GM19455 (cell line): ENCODE data around the gene ARHGEF4.

Experiments
- ATAC-seq: cut with Tn5 transposase; IDR thresholded peaks from one replicate; pipeline ENCODE4 v1.9.1; 2021; ENCODE audit not compliant: unreplicated experiment

Gene ARHGEF4

DNA sequence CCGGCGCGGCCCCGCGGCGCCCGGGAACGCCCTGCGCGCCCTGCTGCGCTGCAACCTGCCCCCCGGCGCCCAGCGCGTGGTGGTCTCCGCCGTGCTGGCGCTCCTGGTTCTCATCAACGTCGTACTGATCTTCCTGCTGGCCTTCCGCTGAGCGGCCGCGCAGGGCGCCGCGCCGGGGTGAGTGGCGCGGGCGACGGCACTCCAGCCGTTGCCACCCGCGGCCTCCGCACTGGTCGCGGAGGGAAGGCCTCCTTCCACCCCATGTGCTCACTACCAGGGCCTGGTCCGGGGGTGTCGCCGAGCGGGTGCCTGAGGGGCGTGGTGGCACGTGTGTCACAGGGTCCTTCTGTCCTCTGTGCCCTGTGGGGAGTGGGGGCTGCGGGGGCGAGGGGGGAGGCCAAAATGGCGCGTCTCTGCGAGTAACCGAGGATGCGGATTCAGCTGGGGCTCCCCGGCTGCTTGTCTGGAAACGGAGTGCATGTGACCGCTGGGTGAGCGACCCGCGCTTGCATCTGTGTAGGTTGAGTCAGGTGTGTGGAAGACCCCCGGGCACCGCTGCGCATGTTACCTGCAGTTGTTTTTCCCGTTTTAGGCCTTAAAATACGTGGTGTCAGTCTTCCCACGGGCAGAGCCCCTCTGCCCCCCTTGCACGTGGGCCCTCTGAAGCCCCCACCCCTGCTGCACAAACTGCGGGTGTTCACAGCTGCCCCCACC is 198.6 kb downstream of the ARHGEF4 start:
- no peak for ATAC-seq

DNA sequence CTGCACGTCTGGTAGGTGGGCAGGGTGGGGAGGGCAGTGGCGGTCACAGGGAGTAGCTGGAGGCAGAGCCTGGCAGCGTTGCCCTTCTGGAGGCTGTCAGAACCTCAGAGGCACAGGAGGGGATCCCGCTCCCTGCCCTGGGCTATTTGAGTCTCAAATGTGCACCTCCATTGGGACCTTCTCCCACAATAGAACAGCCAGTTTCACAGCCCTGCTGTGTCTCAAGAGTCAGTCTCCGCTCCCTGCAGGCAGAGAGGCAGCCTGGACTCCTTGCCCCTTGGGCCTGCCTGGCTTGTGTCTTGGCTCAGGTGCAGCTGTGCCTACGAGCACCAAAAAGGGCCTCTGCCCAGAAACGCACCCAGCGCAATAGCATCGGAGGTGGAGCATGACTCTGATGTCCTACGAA is 199.1 kb downstream of the ARHGEF4 start:
- no peak for ATAC-seq

- ATAC-seq: no peak
Measured at GRCh38 chr2:131036269-131036668, 199.6 kb downstream of the ARHGEF4 start.

- no peak for ATAC-seq
Measured at GRCh38 chr2:131036696-131037397, 200.1 kb downstream of the ARHGEF4 start.

- no peak for ATAC-seq
Measured at GRCh38 chr2:131037398-131038257, 200.9 kb downstream of the ARHGEF4 start.

- no peak for ATAC-seq
Measured at GRCh38 chr2:131038258-131039100, 201.8 kb downstream of the ARHGEF4 start.

GRCh38 chr2:131039101-131039440 is 202.4 kb downstream of the ARHGEF4 start:
- no peak for ATAC-seq

DNA sequence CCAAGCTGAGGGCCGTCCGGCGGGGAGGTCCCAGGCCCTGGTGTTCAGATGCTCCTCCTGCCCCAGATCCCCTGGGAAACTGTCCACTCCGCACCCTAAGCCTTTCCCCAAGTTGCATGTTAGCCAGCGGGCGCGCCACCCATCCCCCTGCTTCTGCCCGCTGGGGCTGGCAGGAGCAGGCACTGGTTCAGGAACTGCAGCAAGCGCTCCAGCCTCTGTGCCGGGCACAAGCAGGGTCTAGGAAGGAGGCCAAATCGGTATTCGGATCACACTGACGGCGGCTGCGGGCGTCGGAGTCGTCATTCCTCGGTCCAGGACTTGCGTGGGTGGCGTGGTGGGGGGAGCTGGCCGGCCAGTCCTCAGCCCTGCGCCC is 202.8 kb downstream of the ARHGEF4 start:
- ATAC-seq: no peak

- ATAC-seq: no peak
Measured at GRCh38 chr2:131039908-131040660, 203.4 kb downstream of the ARHGEF4 start.

DNA sequence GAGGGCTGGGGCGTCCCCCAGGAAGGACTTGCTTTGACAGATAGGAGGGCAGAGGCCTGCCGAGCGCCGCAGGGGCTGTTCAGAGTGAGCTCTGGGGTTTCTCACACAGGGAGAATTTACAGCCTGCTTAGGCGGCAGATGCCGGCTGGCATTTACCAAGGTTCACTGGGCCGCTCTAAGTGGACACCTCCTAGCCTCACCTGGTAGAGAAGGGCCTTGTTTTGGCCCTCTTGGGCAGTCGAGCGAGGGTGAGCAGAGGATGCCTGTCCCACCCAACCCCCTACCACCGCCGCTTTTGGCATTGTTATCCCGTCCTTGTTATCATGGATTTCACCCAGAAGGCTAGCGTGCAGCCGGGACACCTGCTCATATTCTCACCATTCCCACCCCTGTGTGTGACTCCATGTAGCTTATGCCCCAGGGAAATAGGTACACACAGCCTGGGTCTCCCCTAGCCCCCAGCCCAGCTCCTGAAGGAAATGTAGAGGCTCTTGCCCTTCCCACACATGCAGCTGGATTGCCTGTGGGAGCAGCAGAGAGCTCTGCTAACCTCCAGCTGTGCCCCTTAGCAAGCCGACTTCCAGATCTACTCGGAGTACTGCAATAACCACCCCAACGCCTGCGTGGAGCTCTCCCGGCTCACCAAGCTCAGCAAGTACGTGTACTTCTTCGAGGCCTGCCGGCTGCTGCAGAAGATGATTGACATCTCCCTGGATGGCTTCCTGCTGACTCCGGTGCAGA is 204.1 kb downstream of the ARHGEF4 start:
- ATAC-seq: no peak

DNA sequence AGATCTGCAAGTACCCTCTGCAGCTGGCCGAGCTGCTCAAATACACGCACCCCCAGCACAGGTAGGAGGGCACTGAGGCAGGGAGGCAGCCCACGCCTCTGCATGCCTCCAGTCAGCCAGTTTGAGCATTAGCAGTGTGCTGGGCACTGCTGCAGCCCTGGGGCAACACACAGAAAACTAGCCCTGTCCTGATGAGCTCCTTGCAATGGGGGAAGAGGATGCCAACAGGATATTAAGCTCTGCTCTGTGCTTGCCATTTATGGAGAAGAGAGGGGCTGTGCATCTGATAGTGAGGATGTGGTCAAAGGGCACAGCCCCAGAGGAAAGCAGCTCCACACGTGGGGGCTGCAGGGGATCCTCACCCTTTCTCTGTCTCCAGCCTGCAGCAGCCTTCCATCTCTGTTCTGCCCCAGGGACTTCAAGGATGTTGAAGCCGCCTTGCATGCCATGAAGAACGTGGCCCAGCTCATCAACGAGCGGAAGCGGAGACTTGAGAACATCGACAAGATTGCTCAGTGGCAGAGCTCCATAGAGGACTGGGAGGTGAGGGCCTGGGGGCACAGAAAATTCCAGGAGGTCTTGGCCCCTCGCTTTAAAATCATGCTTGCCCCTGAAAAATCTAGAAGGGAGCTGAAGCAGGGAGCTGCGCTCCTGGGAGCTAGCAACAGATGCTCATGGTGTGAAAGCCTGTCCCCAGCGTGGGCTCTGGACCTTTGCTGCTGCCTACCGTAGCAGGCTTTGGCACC is 204.9 kb downstream of the ARHGEF4 start:
- no peak for ATAC-seq

GRCh38 chr2:131042148-131042775 is 205.5 kb downstream of the ARHGEF4 start:
- no peak for ATAC-seq

- ATAC-seq: no peak
Measured at GRCh38 chr2:131043199-131044074, 206.7 kb downstream of the ARHGEF4 start.

DNA sequence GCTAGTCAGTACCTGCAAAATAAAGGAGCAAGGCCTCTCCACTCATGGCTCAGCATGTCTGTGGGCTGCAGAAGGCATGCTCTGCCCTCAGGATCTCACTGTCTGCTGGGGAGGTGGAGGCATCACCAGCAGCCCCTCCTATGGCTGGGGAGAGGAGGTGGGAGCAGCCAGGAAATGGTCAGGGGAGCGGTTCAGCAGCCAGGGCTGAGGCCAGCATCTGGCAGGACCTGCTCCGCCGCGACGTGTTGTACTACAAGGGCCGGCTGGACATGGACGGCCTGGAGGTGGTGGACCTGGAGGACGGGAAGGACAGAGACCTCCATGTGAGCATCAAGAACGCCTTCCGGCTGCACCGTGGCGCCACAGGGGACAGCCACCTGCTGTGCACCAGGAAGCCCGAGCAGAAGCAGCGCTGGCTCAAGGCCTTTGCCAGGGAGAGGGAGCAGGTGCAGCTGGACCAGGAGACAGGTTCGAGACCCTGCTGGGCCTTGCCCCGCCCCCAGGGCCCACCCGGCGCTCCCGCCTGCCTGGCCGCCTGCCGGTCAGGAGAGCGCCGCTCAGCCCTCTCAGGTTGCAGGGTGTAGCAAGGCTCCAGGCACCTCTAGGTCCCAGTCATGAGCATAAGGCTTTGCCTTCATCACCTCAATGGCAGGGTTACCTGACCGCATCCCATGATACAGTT is 207.5 kb downstream of the ARHGEF4 start:
- no peak for ATAC-seq

- ATAC-seq: no peak
Measured at GRCh38 chr2:131044757-131045150, 208.0 kb downstream of the ARHGEF4 start.

- ATAC-seq: no peak
Measured at GRCh38 chr2:131045286-131046027, 208.7 kb downstream of the ARHGEF4 start.
